GM19238 (cell line): Measurements from ENCODE around the gene GPR176.
"Not testable (repeated sequence)": the region's sequence is repeated elsewhere in the genome, so short reads cannot be mapped to it uniquely, and the experiment has no call there.

ENCODE experiments used
- DNase-seq: peaks from one replicate; pipeline ENCODE4 v3.0.0; 2011; ENCODE audit warnings: low spot score; ENCODE audit not compliant: insufficient read length

Gene GPR176

GRCh38 chr15:39812651-39813050 is 107.4 kb downstream of the GPR176 start:
- not testable (repeated sequence) for DNase-seq

- no peak for DNase-seq
Measured at GRCh38 chr15:39808909-39809308, 111.2 kb downstream of the GPR176 start.

- no peak for DNase-seq
Measured at GRCh38 chr15:39807791-39808190, 112.3 kb downstream of the GPR176 start.

GRCh38 chr15:39804026-39804425 is 116.0 kb downstream of the GPR176 start:
- no peak for DNase-seq

- no peak for DNase-seq
Measured at GRCh38 chr15:39803016-39803415, 117.0 kb downstream of the GPR176 start.

- DNase-seq, result no peak
Measured at GRCh38 chr15:39801641-39802309, 118.3 kb downstream of the GPR176 start.

- no peak for DNase-seq
Measured at GRCh38 chr15:39799552-39800011, 120.5 kb downstream of the GPR176 start.

- no peak for DNase-seq
Measured at GRCh38 chr15:39798382-39798781, 121.7 kb downstream of the GPR176 start.

GRCh38 chr15:39797407-39797806 is 122.7 kb downstream of the GPR176 start:
- no peak for DNase-seq

- DNase-seq, result no peak
Measured at GRCh38 chr15:39796601-39797000, 123.5 kb downstream of the GPR176 start.

GRCh38 chr15:39795486-39795885 is 124.6 kb downstream of the GPR176 start:
- DNase-seq, result no peak

GRCh38 chr15:39794954-39795353 is 125.1 kb downstream of the GPR176 start:
- no peak for DNase-seq

- no peak for DNase-seq
Measured at GRCh38 chr15:39793923-39794322, 126.1 kb downstream of the GPR176 start.

GRCh38 chr15:39792844-39793335 is 127.2 kb downstream of the GPR176 start:
- no peak for DNase-seq

GRCh38 chr15:39792025-39792843 is 127.8 kb downstream of the GPR176 start:
- no peak for DNase-seq

- no peak for DNase-seq
Measured at GRCh38 chr15:39789736-39790135, 130.3 kb downstream of the GPR176 start.

- DNase-seq, result no peak
Measured at GRCh38 chr15:39788800-39789565, 131.1 kb downstream of the GPR176 start.

- DNase-seq, result no peak
Measured at GRCh38 chr15:39788108-39788507, 132.0 kb downstream of the GPR176 start.

GRCh38 chr15:39787479-39787878 is 132.6 kb downstream of the GPR176 start:
- DNase-seq, result no peak

GRCh38 chr15:39786447-39787056 is 133.5 kb downstream of the GPR176 start:
- no peak for DNase-seq

- DNase-seq, result no peak
Measured at GRCh38 chr15:39785841-39786240, 134.2 kb downstream of the GPR176 start.
